Measurements from ENCODE around the gene GCN1. TPM values are rescaled to one million over a fixed set of nuclear protein-coding genes. Genes with fewer than 3 reads are reported as not detected.
A peak's percentile ranks its signal among the peaks of the same experiment; 100 is the strongest.

The GCN1 gene
- total and polyA plus RNA-seq, 7 donors: 9.2 to 70.3 (median 32.9) TPM

DNA sequence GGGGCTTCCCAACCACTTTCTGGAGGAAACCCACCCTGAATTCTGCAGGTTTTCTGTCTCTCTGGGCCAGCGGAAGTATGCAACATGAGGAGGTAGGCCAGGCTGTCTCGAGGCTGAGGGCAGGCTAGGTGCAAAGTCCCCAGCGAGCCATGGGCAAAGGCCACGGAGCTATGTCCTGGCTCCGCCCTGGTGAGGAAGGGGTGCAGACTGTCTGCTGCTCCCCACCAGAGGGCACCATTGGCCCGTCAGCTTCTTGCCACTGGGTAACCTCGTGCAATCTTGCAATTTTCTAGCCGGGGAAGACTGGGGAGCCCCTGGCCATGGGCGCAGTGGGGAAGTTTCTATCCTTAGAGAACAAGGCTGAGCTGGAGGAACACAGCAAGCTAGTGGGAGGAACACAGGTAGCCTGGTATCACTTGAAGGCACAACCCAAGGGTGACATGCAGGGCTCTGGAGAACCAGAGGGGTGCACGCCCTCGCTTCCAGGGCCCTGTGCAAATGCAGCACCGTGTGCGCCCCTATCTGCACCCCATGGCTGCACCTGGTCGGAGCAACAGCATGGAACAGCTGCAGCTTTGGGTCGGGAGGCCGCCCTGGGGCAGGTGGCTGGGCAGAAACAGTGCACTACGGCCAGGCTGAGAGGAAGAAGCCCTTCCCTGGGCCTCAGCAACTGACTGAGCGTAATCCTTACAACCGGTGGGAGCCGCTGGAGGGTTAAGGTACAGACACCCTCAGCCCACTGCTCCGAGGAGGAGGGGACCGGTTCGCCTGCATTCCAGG lies 34.0 kb upstream of the GCN1 start:
- Histone ChIP-seq H3K36me3 (peaks cover 3 to 16% (median 4%) of the 10 kb centered on the region in 4 donors), H3K9me3 (no peaks in the 10 kb centered on the region), H3K27ac (peak overlapping the region; percentile 89 to 95 (median 92)), H3K27me3 (no peaks in the 10 kb centered on the region), H3K4me1 (peaks cover 0 to 95% (median 87%) of the 10 kb centered on the region in 4 donors), H3K4me3 (peak overlapping the region in 2 of 4 donors; percentile 2 to 11)
- DNase-seq: peak; percentile 94
- intact Hi-C loops (cut with DNase I): loop anchor here (1.0 to 2.0 kb wide), 2 partner anchors 38 to 62 kb away; partner anchors contain the start of gene RNU4-2
- TF ChIP-seq, protein P1, sequence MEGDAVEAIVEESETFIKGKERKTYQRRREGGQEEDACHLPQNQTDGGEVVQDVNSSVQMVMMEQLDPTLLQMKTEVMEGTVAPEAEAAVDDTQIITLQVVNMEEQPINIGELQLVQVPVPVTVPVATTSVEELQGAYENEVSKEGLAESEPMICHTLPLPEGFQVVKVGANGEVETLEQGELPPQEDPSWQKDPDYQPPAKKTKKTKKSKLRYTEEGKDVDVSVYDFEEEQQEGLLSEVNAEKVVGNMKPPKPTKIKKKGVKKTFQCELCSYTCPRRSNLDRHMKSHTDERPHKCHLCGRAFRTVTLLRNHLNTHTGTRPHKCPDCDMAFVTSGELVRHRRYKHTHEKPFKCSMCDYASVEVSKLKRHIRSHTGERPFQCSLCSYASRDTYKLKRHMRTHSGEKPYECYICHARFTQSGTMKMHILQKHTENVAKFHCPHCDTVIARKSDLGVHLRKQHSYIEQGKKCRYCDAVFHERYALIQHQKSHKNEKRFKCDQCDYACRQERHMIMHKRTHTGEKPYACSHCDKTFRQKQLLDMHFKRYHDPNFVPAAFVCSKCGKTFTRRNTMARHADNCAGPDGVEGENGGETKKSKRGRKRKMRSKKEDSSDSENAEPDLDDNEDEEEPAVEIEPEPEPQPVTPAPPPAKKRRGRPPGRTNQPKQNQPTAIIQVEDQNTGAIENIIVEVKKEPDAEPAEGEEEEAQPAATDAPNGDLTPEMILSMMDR (IDR thresholded peaks at IDR 0.05): peak; percentile 97 to 99 (median 98)
- TF ChIP-seq EP300 (IDR thresholded peaks at IDR 0.05) (no peak), POLR2AphosphoS5 (IDR thresholded peaks at IDR 0.05) (peak in 3 of 4 donors; percentile 38 to 58 (median 43)), POLR2A (IDR thresholded peaks at IDR 0.05) (no peak)
- WGBS, 2 donors: 13 to 21% methylated on average over 23 of the region's 23 CpGs

DNA sequence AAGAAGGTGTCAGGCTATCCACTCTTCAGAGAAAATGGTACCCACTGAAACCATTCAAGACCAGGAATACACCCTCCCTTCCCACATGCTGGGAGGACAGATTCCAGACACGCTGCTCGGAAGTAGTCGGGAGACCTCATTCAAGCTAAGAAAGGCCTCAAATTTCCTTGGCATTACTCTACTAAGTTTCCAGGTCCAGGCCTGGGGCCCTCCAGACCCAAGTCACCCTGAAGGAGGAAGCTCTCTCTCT lies 33.5 kb upstream of the GCN1 start:
- H3K27me3 ChIP-seq: no peaks in the 10 kb centered on the region
- H3K36me3 ChIP-seq: peaks cover 7 to 21% (median 8%) of the 10 kb centered on the region in 4 donors
- H3K4me1 ChIP-seq: peaks cover 0 to 90% (median 82%) of the 10 kb centered on the region in 4 donors
- TF ChIP-seq EP300 (IDR thresholded peaks at IDR 0.05): no peak
- no peak for TF ChIP-seq POLR2AphosphoS5 (IDR thresholded peaks at IDR 0.05)
- TF ChIP-seq POLR2A (IDR thresholded peaks at IDR 0.05): no peak
- TF ChIP-seq, protein P1 (IDR thresholded peaks at IDR 0.05): no peak
- intact Hi-C loops (cut with DNase I): loop anchor here (1.0 to 2.0 kb wide), 2 partner anchors 38 to 63 kb away; partner anchors contain the start of gene RNU4-2
- H3K4me3 ChIP-seq: no peak overlapping the region
- WGBS, 2 donors: 47 to 58% methylated on average over 3 of the region's 3 CpGs
- peak overlapping the region in 3 of 4 donors; percentile 89 to 94 (median 90) for H3K27ac ChIP-seq
- DNase-seq: no peak
- no peaks in the 10 kb centered on the region for H3K9me3 ChIP-seq

DNA sequence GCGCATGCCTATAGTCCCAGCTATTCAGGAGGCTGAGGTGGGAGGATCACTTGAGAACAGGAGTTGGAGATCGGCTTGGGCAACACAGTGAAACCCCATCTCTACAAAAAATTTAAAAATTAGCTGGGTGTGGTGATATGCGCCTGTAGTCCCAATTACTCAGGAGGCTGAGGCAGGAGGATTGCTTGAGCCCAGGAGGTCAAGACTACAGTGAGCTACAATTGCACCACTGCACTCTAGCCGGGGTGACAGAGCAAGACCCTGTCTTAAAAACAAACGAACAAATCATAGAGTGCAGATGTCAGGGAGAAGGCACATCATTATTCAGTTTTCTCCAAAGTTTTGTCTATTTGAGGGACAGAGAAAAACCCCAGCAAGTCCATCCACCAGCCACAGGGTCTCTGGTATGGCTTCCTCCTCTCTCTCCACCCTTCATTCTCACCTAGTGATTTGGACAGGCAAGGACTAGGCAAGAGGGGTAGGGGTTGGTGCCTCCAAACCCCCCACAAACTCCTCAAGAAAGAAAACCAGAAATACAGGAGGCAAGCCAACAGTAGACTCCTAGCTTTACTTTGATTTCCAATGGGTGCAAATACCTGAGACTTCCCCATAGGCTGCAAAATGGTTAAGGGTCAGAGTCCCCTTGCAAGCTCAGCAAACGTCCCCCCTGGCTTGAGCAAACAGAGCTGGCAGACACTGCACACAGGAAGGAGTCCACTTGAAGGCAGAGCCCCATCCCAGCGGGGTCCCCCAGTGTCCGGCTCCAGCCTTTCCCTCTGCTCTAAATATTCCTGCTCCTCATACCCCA lies 32.9 kb upstream of the GCN1 start:
- intact Hi-C loops (cut with DNase I): loop anchor here (1.0 to 2.0 kb wide), 2 partner anchors 39 to 63 kb away; partner anchors contain the start of gene RNU4-2
- TF ChIP-seq POLR2AphosphoS5 (IDR thresholded peaks at IDR 0.05) (no peak), POLR2A (IDR thresholded peaks at IDR 0.05) (no peak), EP300 (IDR thresholded peaks at IDR 0.05) (no peak)
- TF ChIP-seq, protein P1 (IDR thresholded peaks at IDR 0.05): no peak
- peak overlapping the region in 3 of 4 donors; percentile 89 to 94 (median 90) for H3K27ac ChIP-seq
- WGBS, 2 donors: 65 to 82% methylated on average over 8 of the region's 8 CpGs
- H3K27me3 ChIP-seq: no peaks in the 10 kb centered on the region
- peaks cover 12 to 27% (median 14%) of the 10 kb centered on the region in 4 donors for H3K36me3 ChIP-seq
- H3K4me3 ChIP-seq: no peak overlapping the region
- H3K4me1 ChIP-seq: peaks cover 0 to 85% (median 76%) of the 10 kb centered on the region in 4 donors
- H3K9me3 ChIP-seq: no peaks in the 10 kb centered on the region
- DNase-seq: no peak

DNA sequence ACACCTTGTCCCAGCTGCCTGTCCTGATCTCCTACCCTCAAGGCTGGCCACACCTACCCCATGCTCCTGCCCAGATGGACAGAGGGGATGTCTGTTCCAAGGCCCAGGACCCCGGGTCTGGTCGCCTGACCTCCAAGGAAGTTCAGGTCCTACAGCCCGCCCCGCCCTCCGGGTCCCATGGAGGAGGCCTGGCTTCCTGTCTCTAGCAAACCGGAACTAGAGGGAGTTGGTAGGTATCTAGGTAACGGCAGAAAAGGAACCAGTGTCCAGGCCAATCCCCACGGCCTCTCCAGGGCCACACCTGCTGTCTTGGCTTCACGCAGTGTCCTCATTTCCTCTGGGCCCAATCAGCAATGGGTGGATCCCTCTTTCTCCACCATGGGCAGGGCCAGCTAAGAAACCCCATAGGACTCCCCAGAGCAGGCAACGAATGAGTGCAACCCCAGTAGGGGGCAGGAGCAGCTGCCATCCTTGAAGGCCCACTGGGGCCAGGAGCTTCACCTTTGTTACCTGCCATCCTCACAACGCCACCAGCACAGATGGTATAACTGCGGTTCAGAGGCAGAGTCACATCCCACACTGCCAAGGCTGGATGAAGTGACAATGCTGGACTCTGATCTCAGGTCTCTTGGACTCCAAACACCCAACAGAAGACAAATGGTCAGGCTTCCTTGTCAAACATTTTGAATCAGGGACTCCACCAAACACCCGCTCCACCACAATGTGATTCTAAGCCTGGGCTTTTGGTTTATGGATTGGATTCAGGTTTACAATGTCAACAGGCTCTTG lies 31.5 kb upstream of the GCN1 start:
- no peaks in the 10 kb centered on the region for H3K9me3 ChIP-seq
- peak overlapping the region; percentile 59 to 76 (median 72) for H3K27ac ChIP-seq
- intact Hi-C loops (cut with DNase I): no loop called here
- no peaks in the 10 kb centered on the region for H3K27me3 ChIP-seq
- peaks cover 26 to 41% (median 28%) of the 10 kb centered on the region in 4 donors for H3K36me3 ChIP-seq
- H3K4me3 ChIP-seq: no peak overlapping the region
- 24 to 48% methylated on average over 13 of the region's 13 CpGs for WGBS, 2 donors
- DNase-seq: peak; percentile 68
- TF ChIP-seq EP300 (IDR thresholded peaks at IDR 0.05): no peak
- no peak for TF ChIP-seq POLR2AphosphoS5 (IDR thresholded peaks at IDR 0.05)
- TF ChIP-seq, protein P1 (IDR thresholded peaks at IDR 0.05): no peak
- peak in 1 of 2 donors; percentile 61 for TF ChIP-seq POLR2A (IDR thresholded peaks at IDR 0.05)
- peaks cover 0 to 71% (median 62%) of the 10 kb centered on the region in 4 donors for H3K4me1 ChIP-seq
